Liver (tissue), 3 donors: ENCODE results near the gene PLA2R1.

Experiments used
- CTCF ChIP-seq: fragments of 150-350 bp; IDR thresholded peaks from 2 replicates; pipeline ENCODE4 v1.5.1; 2017; ENCODE audit warnings: improper control_type of control experiment, low read depth, low read length; ENCODE audit not compliant: missing input control
- RAD21 ChIP-seq, 2 donors: IDR thresholded peaks; 2 replicates each; pipeline ENCODE4 v1.6.1; 2016; ENCODE audit warnings: antibody characterized with exemption in 2 of 2, mild to moderate bottlenecking in 2 of 2
- ZBTB33 ChIP-seq: IDR thresholded peaks from 2 replicates; pipeline ENCODE4 v1.6.1; 2016; ENCODE audit warnings: antibody characterized with exemption
- donor health status: healthy.
- donor health status: healthy.

GRCh38 chr2:160076914-160077313, 14.5 kb upstream of the PLA2R1 start:
- no peak for TF ChIP-seq CTCF
- no peak for TF ChIP-seq RAD21 (IDR thresholded peaks at IDR 0.05)
- no peak for TF ChIP-seq ZBTB33
